Nephron progenitor cell (in vitro differentiated cells): ENCODE results near the gene DDX18.

Experiments used
- DNase-seq: peaks from one replicate; pipeline ENCODE4 v3.0.0; 2021
- H3K27ac Mint-ChIP-seq: 2 replicates; pipeline ENCODE4 v1.8.0; 2021; ENCODE audit warnings: mild to moderate bottlenecking, moderate library complexity, mixed read lengths
- H3K27me3 Mint-ChIP-seq: 2 replicates; pipeline ENCODE4 v1.8.0; 2021; ENCODE audit warnings: mild to moderate bottlenecking, low read depth, mixed read lengths; ENCODE audit not compliant: poor library complexity
- H3K36me3 Mint-ChIP-seq: 2 replicates; pipeline ENCODE4 v1.8.0; 2021; ENCODE audit warnings: low read depth, mixed read lengths
- H3K4me1 Mint-ChIP-seq: 2 replicates; pipeline ENCODE4 v1.8.0; 2021; ENCODE audit warnings: mixed read lengths
- H3K4me3 Mint-ChIP-seq: 2 replicates; pipeline ENCODE4 v1.8.0; 2021; ENCODE audit warnings: mild to moderate bottlenecking, moderate library complexity, mixed read lengths
- H3K9me3 Mint-ChIP-seq: 2 replicates; pipeline ENCODE4 v1.8.0; 2021; ENCODE audit warnings: mild to moderate bottlenecking, moderate library complexity, mixed read lengths
- CTCF ChIP-seq: fragments of 200-600 bp; sonication (generic); IDR thresholded peaks from 2 replicates; pipeline ENCODE4 v1.5.0; 2021; ENCODE audit warnings: antibody characterized with exemption

The DDX18 gene

GRCh38 chr2:117853873-117854272 lies 39.4 kb downstream of the DDX18 start:
- Mint-ChIP-seq H3K4me1 (peaks cover 6% of the 10 kb centered on the region), H3K9me3 (peaks cover 4% of the 10 kb centered on the region), H3K36me3 (no peaks in the 10 kb centered on the region), H3K4me3 (no peak overlapping the region), H3K27me3 (peaks cover 33% of the 10 kb centered on the region), H3K27ac (no peak overlapping the region)
- DNase-seq, result no peak
- TF ChIP-seq CTCF, result no peak

GRCh38 chr2:117854610-117855009 lies 40.1 kb downstream of the DDX18 start:
- Mint-ChIP-seq H3K27me3 (peaks cover 26% of the 10 kb centered on the region), H3K9me3 (peaks cover 4% of the 10 kb centered on the region), H3K36me3 (no peaks in the 10 kb centered on the region), H3K4me3 (no peak overlapping the region), H3K4me1 (peaks cover 6% of the 10 kb centered on the region), H3K27ac (no peak overlapping the region)
- DNase-seq, result no peak
- no peak for TF ChIP-seq CTCF

- no peak for TF ChIP-seq CTCF
- DNase-seq, result no peak
- H3K4me1 Mint-ChIP-seq, result no peaks in the 10 kb centered on the region
- no peak overlapping the region for H3K4me3 Mint-ChIP-seq
- peaks cover 8% of the 10 kb centered on the region for H3K9me3 Mint-ChIP-seq
- no peaks in the 10 kb centered on the region for H3K36me3 Mint-ChIP-seq
- H3K27ac Mint-ChIP-seq, result no peak overlapping the region
- peaks cover 13% of the 10 kb centered on the region for H3K27me3 Mint-ChIP-seq
These were observed 41.4 kb downstream of the DDX18 start for GRCh38 chr2:117855886-117856285.

GRCh38 chr2:117856415-117857210 lies 42.1 kb downstream of the DDX18 start:
- Mint-ChIP-seq H3K9me3 (peaks cover 10% of the 10 kb centered on the region), H3K4me3 (no peak overlapping the region), H3K27me3 (peaks cover 6% of the 10 kb centered on the region), H3K27ac (peak overlapping the region; percentile 65), H3K36me3 (no peaks in the 10 kb centered on the region), H3K4me1 (no peaks in the 10 kb centered on the region)
- no peak for DNase-seq
- TF ChIP-seq CTCF, result no peak

- H3K4me1 Mint-ChIP-seq, result no peaks in the 10 kb centered on the region
- H3K27ac Mint-ChIP-seq, result no peak overlapping the region
- H3K9me3 Mint-ChIP-seq, result peaks cover 10% of the 10 kb centered on the region
- DNase-seq, result no peak
- H3K27me3 Mint-ChIP-seq, result no peaks in the 10 kb centered on the region
- no peak for TF ChIP-seq CTCF
- H3K4me3 Mint-ChIP-seq, result no peak overlapping the region
- H3K36me3 Mint-ChIP-seq, result no peaks in the 10 kb centered on the region
These were observed 43.8 kb downstream of the DDX18 start for GRCh38 chr2:117858336-117858735.
